SHP77 (cell line): Measurements from ENCODE around the gene BICRA.
A peak's percentile ranks its signal among the peaks of the same experiment; 100 is the strongest.
"Not testable (repeated sequence)": the region's sequence is repeated elsewhere in the genome, so short reads cannot be mapped to it uniquely, and the experiment has no call there.

ENCODE experiments used
- DNase-seq, 2 experiments: peaks; one replicate each; lab custom pipeline; 2025; lab: John Stamatoyannopoulos, UW

The BICRA gene

GRCh38 chr19:47714855-47715254 is 105.9 kb downstream of the BICRA start:
- not testable (repeated sequence) for DNase-seq

- no peak for DNase-seq
These were observed 107.5 kb downstream of the BICRA start for GRCh38 chr19:47716270-47716937.

- not testable (repeated sequence) for DNase-seq
These were observed 109.6 kb downstream of the BICRA start for GRCh38 chr19:47718415-47719046.

GRCh38 chr19:47719047-47719859 is 110.3 kb downstream of the BICRA start:
- DNase-seq: peak in 1 of 2 experiments; percentile 25

GRCh38 chr19:47720669-47721422 is 111.9 kb downstream of the BICRA start:
- DNase-seq: no peak

GRCh38 chr19:47723581-47723940 is 114.6 kb downstream of the BICRA start:
- DNase-seq: peak in 1 of 2 experiments; percentile 16

GRCh38 chr19:47725759-47726401 is 116.9 kb downstream of the BICRA start:
- no peak for DNase-seq

GRCh38 chr19:47726467-47726866 is 117.5 kb downstream of the BICRA start:
- DNase-seq: no peak

- DNase-seq: not testable (repeated sequence)
These were observed 119.4 kb downstream of the BICRA start for GRCh38 chr19:47728295-47728694.

- no peak for DNase-seq
These were observed 120.5 kb downstream of the BICRA start for GRCh38 chr19:47729468-47729798.

GRCh38 chr19:47729799-47730520 is 121.0 kb downstream of the BICRA start:
- DNase-seq: peak in 1 of 2 experiments; percentile 13

- no peak for DNase-seq
These were observed 121.6 kb downstream of the BICRA start for GRCh38 chr19:47730521-47730889.

GRCh38 chr19:47730910-47731309 is 122.0 kb downstream of the BICRA start:
- no peak for DNase-seq

- DNase-seq: no peak
These were observed 126.2 kb downstream of the BICRA start for GRCh38 chr19:47735131-47735530.

GRCh38 chr19:47740866-47741519 is 132.1 kb downstream of the BICRA start:
- no peak for DNase-seq

- no peak for DNase-seq
These were observed 132.7 kb downstream of the BICRA start for GRCh38 chr19:47741544-47742140.

- no peak for DNase-seq
These were observed 133.7 kb downstream of the BICRA start for GRCh38 chr19:47742634-47743033.

- DNase-seq: peak; percentile 86 to 89
These were observed 136.3 kb downstream of the BICRA start, which contains the start of gene NOP53 for GRCh38 chr19:47745010-47745901. TSS of gene NOP53 (plus strand) at chr19:47745546. CDS start at chr19:47745560, 14 bp downstream.

- not testable (repeated sequence) for DNase-seq
These were observed 137.2 kb downstream of the BICRA start for GRCh38 chr19:47746129-47746528.
